Fibroblast of lung (primary cell): ENCODE results near the gene HMCN2. TPM values are rescaled to one million over a fixed set of nuclear protein-coding genes. Genes with fewer than 3 reads are reported as not detected.

Source experiments
- DNase-seq, 2 donors: peaks; one replicate each; pipeline versions ENCODE4 v3.0.0 to v3.0.0-alpha.2; 2010; ENCODE audit warnings: low read depth in 2 of 2
- H2AFZ ChIP-seq: 2 replicates; pipeline ENCODE4 v1.5.1; 2012; ENCODE audit warnings: low read length, control low read depth, inconsistent platforms
- H3K27ac ChIP-seq: 2 replicates; pipeline ENCODE4 v1.5.1; 2011; ENCODE audit warnings: low read length, control low read depth; ENCODE audit not compliant: insufficient read depth
- H3K27me3 ChIP-seq: 2 replicates; pipeline ENCODE4 v1.5.1; 2011; ENCODE audit warnings: mild to moderate bottlenecking, low read length; ENCODE audit not compliant: control insufficient read depth, insufficient read depth
- H3K36me3 ChIP-seq: 2 replicates; pipeline ENCODE4 v1.5.1; 2011; ENCODE audit warnings: low read length; ENCODE audit not compliant: control insufficient read depth, insufficient read depth
- H3K4me1 ChIP-seq: 2 replicates; pipeline ENCODE4 v1.5.1; 2011; ENCODE audit warnings: low read length; ENCODE audit not compliant: control insufficient read depth, insufficient read depth; ENCODE audit errors: extremely low read depth
- H3K4me2 ChIP-seq: 2 replicates; pipeline ENCODE4 v1.5.1; 2011; ENCODE audit warnings: low read length, control low read depth; ENCODE audit not compliant: insufficient read depth; ENCODE audit errors: extremely low read depth
- H3K4me3 ChIP-seq, 4 experiments: fragments of 200-600 bp in 1 of 4; sonication (generic) in 1 of 4; replicated peaks in 1 of 4; 2 replicates each; pipeline ENCODE4 v1.5.1; 2011 to 2016; ENCODE audit warnings: low read length in 4 of 4, low read depth in 3 of 4, mild to moderate bottlenecking in 3 of 4, control low read depth in 2 of 4, inconsistent platforms in 1 of 4, mixed read lengths in 1 of 4; ENCODE audit not compliant: insufficient read depth in 1 of 4; ENCODE audit errors: control extremely low read depth in 1 of 4
- H3K79me2 ChIP-seq: 2 replicates; pipeline ENCODE4 v1.5.1; 2012; ENCODE audit warnings: mild to moderate bottlenecking, low read length, inconsistent platforms; ENCODE audit not compliant: control insufficient read depth, insufficient read depth
- H3K9ac ChIP-seq: 2 replicates; pipeline ENCODE4 v1.5.1; 2011; ENCODE audit warnings: mild to moderate bottlenecking, low read length, control low read depth; ENCODE audit not compliant: insufficient read depth
- H3K9me3 ChIP-seq: 2 replicates; pipeline ENCODE4 v1.5.1; 2012; ENCODE audit warnings: low read depth, low read length; ENCODE audit not compliant: control insufficient read depth, insufficient read depth
- H4K20me1 ChIP-seq: 2 replicates; pipeline ENCODE4 v1.5.1; 2011; ENCODE audit warnings: low read length; ENCODE audit not compliant: control insufficient read depth, insufficient read depth; ENCODE audit errors: extremely low read depth
- EZH2 ChIP-seq: IDR thresholded peaks from 2 replicates; pipeline ENCODE4 v1.5.1; 2012; ENCODE audit warnings: low read length, control low read depth, mild to moderate bottlenecking; ENCODE audit errors: missing control alignments
- polyA plus RNA-seq, 2 donors: library from polyadenylated mRNA; depleted of rRNA in 1 of 2; stranded (reverse) in 1 of 2; unstranded in 1 of 2; fragments of >200 nt; gene quantifications; 2 replicates each; pipeline ENCODE4 v1.2.1, GENCODE V29; 2011 to 2012; ENCODE audit warnings: missing spikeins in 1 of 2
- total RNA-seq: library from RNA; depleted of rRNA; stranded (reverse); fragments of >200 nt; gene quantifications from 2 replicates; pipeline ENCODE4 v1.2.1, GENCODE V29; 2014
- TF ChIP-seq, protein P1 (sequence below), 2 donors: IDR thresholded peaks in 1 of 2; conservative IDR thresholded peaks in 1 of 2; 1 replicate in 1 of 2; 2 replicates in 1 of 2; pipeline ENCODE4 v1.5.1; 2011 to 2012; ENCODE audit warnings: low read length in 2 of 2, control low read depth in 1 of 2, inconsistent platforms in 1 of 2, low read depth in 1 of 2, mild to moderate bottlenecking in 1 of 2

HMCN2 gene
- total and polyA plus RNA-seq, 2 donors (not counting 1 experiment from before 2014, with no cell fraction given) = under 0.01 TPM; not detected in 1

DNA sequence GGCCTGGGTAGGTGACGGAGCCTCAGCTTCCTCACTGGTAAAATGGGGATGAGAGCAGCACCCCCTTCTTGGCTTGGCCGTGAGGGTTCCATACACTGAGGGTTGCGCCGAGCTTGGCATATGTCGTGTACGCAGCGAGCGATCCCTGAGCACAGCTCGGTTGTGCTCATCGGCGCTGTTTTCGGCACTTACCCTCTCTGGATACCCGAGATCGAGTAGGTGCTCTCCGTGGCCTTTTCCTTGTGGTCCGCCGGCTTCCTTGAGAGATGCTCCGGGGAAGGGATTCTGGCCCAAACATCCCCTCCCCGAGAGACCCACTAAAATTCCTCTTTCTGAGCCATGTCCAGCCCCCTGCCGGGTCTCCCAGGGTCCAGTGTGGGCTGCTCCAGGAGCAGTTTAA lies 40.0 kb upstream of the HMCN2 start:
- DNase-seq = no peak
- Histone ChIP-seq H3K4me1 (no peaks in the 10 kb centered on the region), H4K20me1 (no peaks in the 10 kb centered on the region), H3K4me3 (no peak overlapping the region), H3K9me3 (no peaks in the 10 kb centered on the region), H3K27ac (no peak overlapping the region), H3K36me3 (peaks cover 14% of the 10 kb centered on the region), H3K27me3 (no peaks in the 10 kb centered on the region), H3K4me2 (no peak overlapping the region), H3K9ac (no peak overlapping the region), H3K79me2 (no peaks in the 10 kb centered on the region), H2AFZ (no peak overlapping the region)
- TF ChIP-seq, protein P1, sequence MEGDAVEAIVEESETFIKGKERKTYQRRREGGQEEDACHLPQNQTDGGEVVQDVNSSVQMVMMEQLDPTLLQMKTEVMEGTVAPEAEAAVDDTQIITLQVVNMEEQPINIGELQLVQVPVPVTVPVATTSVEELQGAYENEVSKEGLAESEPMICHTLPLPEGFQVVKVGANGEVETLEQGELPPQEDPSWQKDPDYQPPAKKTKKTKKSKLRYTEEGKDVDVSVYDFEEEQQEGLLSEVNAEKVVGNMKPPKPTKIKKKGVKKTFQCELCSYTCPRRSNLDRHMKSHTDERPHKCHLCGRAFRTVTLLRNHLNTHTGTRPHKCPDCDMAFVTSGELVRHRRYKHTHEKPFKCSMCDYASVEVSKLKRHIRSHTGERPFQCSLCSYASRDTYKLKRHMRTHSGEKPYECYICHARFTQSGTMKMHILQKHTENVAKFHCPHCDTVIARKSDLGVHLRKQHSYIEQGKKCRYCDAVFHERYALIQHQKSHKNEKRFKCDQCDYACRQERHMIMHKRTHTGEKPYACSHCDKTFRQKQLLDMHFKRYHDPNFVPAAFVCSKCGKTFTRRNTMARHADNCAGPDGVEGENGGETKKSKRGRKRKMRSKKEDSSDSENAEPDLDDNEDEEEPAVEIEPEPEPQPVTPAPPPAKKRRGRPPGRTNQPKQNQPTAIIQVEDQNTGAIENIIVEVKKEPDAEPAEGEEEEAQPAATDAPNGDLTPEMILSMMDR (conservative IDR thresholded peaks at IDR 0.05 in 1 of 2, IDR thresholded peaks at IDR 0.05 in 1 of 2; ENCODE audit: low read depth in 1 of 2, low read length in 2 of 2) = no peak
- TF ChIP-seq EZH2 = no peak

DNA sequence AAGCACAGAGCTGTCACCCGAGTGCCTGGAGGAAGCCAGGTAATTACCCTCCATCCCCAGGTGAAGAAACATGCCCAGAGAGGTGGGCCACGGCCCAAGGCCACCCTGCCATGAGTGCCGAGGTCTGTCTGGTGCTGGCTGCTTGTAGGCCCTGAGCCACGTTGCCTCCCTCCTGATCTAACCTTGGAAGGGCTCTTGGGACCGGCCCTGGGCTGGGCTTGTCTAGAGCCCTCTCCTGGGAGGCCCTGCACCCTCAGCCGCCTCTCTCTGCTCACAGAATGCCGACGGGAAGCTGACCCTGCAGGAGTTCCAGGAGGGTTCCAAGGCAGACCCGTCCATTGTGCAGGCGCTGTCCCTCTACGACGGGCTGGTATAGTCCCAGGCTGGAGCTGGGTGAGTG lies 39.4 kb upstream of the HMCN2 start:
- Histone ChIP-seq H3K36me3 (peaks cover 14% of the 10 kb centered on the region), H4K20me1 (no peaks in the 10 kb centered on the region), H3K27me3 (no peaks in the 10 kb centered on the region), H3K9me3 (no peaks in the 10 kb centered on the region), H3K79me2 (no peaks in the 10 kb centered on the region), H3K4me1 (no peaks in the 10 kb centered on the region), H3K27ac (no peak overlapping the region), H3K4me3 (no peak overlapping the region), H3K4me2 (no peak overlapping the region), H2AFZ (no peak overlapping the region), H3K9ac (no peak overlapping the region)
- no peak for TF ChIP-seq EZH2
- TF ChIP-seq, protein P1 (conservative IDR thresholded peaks at IDR 0.05 in 1 of 2, IDR thresholded peaks at IDR 0.05 in 1 of 2; ENCODE audit: low read depth in 1 of 2, low read length in 2 of 2) = no peak
- DNase-seq = no peak

DNA sequence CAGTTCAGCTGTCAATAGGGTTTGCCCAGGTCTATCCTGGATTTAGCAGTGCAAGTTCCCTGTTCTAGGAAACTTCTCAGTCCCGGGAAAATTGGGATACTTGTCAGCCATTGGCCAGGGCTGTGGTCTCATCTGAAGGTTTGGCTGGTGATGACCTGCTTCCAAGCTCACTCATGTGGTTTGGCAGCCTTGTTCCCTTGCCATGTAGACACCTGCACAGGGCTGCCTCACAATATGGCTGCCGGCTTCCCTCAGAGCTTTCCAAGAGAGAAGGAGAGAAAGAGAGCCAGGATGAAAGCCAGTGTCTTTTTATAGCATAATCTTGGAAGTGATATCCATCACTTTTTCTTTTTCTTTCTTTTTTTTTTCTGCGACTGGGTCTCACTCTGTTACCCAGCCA lies 37.7 kb upstream of the HMCN2 start:
- no peak for TF ChIP-seq EZH2
- TF ChIP-seq, protein P1 (conservative IDR thresholded peaks at IDR 0.05 in 1 of 2, IDR thresholded peaks at IDR 0.05 in 1 of 2; ENCODE audit: low read depth in 1 of 2, low read length in 2 of 2) = no peak

More for the DNA sequence above, 37.7 kb upstream of the HMCN2 start:
- H3K79me2 ChIP-seq = no peaks in the 10 kb centered on the region
- no peak overlapping the region for H3K9ac ChIP-seq
- no peak overlapping the region for H2AFZ ChIP-seq
- no peaks in the 10 kb centered on the region for H3K4me1 ChIP-seq
- no peaks in the 10 kb centered on the region for H4K20me1 ChIP-seq
- no peak overlapping the region for H3K27ac ChIP-seq
- H3K27me3 ChIP-seq = no peaks in the 10 kb centered on the region
- no peak for DNase-seq
- no peaks in the 10 kb centered on the region for H3K9me3 ChIP-seq
- no peak overlapping the region for H3K4me3 ChIP-seq
- H3K36me3 ChIP-seq = peaks cover 11% of the 10 kb centered on the region
- no peak overlapping the region for H3K4me2 ChIP-seq
